HepG2 (cell line): ENCODE data around the gene ATP6V1F.

Experiments used
- GTF2F1 ChIP-seq: fragments of 150-350 bp; IDR thresholded peaks from 2 replicates; pipeline ENCODE4 v1.6.1; 2014; ENCODE audit warnings: low read length
- MYC ChIP-seq: sonication (generic); formaldehyde crosslinking; IDR thresholded peaks from 2 replicates; pipeline ENCODE4 v1.9.0; 2021; ENCODE audit warnings: missing genetic modification reagents, borderline replicate concordance
- NR1H2 ChIP-seq: sonication (generic); formaldehyde crosslinking; IDR thresholded peaks from 2 replicates; pipeline ENCODE4 v1.8.1; 2022; ENCODE audit warnings: low read depth, missing genetic modification reagents, borderline replicate concordance
- PHF20 ChIP-seq: sonication (generic); formaldehyde crosslinking; IDR thresholded peaks from 2 replicates; pipeline ENCODE4 v1.5.0; 2020; ENCODE audit warnings: mild to moderate bottlenecking, missing genetic modification reagents
- XRCC5 ChIP-seq: fragments of 200-400 bp; formaldehyde crosslinking; optimal IDR thresholded peaks from 2 replicates; pipeline ENCODE3; 2017; ENCODE audit warnings: mild to moderate bottlenecking, low read length
- ZNF274 ChIP-seq: sonication (generic); formaldehyde crosslinking; IDR thresholded peaks from 2 replicates; pipeline ENCODE4 v1.5.1; 2020; ENCODE audit warnings: mild to moderate bottlenecking, missing genetic modification reagents
- ZNF354B ChIP-seq: sonication (generic); formaldehyde crosslinking; IDR thresholded peaks from 2 replicates; pipeline ENCODE4 v1.8.0; 2022; ENCODE audit warnings: mild to moderate bottlenecking, missing genetic modification reagents
- ZNF777 ChIP-seq: sonication (generic); formaldehyde crosslinking; IDR thresholded peaks from 2 replicates; pipeline ENCODE4 v1.4.0; 2020; ENCODE audit warnings: missing genetic modification reagents
- TF ChIP-seq, protein P1 (sequence below): sonication (generic); formaldehyde crosslinking; IDR thresholded peaks from 2 replicates; pipeline ENCODE4 v1.4.0; 2020; ENCODE audit warnings: missing genetic modification reagents, borderline replicate concordance
- TF ChIP-seq, protein P2 (sequence below): sonication (generic); formaldehyde crosslinking; IDR thresholded peaks from 2 replicates; pipeline ENCODE4 v1.5.0; 2020; ENCODE audit warnings: missing genetic modification reagents
- TF ChIP-seq, protein P3 (sequence below): IDR thresholded peaks from 2 replicates; pipeline ENCODE4 v1.6.1; 2012; ENCODE audit warnings: inconsistent platforms

DNA sequence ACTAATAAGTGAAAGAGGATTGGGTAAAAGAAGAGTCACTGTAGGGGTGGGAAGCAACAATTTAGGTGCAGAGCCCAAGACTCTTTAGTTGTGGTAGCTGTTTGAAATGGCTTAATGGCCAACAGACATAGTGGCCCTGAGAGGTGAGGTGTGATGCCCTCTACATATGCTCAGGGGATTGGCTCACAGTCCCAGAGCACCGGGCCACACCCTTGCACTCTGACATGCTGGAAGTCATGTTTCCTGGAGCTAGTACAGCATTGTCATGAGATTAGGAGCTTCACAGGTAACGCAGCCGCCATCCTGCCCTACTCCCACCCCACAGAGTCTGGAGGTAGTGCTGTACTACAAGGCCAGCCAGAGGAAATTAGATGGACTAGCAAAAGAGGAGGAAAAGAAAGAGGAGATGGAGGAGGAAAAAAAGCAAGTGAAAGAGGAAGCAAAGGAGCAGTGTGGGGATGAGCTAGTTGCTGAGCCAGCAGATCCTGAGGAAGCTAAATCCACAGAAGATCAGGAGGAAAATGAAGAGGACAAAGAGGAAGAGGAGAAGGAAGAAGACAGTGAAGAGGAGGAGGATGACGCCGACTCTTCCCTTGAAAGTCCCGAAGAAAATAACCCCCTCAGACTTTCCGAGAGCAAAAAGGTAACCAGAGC lies 47.2 kb upstream of the ATP6V1F start:
- TF ChIP-seq, protein P1, sequence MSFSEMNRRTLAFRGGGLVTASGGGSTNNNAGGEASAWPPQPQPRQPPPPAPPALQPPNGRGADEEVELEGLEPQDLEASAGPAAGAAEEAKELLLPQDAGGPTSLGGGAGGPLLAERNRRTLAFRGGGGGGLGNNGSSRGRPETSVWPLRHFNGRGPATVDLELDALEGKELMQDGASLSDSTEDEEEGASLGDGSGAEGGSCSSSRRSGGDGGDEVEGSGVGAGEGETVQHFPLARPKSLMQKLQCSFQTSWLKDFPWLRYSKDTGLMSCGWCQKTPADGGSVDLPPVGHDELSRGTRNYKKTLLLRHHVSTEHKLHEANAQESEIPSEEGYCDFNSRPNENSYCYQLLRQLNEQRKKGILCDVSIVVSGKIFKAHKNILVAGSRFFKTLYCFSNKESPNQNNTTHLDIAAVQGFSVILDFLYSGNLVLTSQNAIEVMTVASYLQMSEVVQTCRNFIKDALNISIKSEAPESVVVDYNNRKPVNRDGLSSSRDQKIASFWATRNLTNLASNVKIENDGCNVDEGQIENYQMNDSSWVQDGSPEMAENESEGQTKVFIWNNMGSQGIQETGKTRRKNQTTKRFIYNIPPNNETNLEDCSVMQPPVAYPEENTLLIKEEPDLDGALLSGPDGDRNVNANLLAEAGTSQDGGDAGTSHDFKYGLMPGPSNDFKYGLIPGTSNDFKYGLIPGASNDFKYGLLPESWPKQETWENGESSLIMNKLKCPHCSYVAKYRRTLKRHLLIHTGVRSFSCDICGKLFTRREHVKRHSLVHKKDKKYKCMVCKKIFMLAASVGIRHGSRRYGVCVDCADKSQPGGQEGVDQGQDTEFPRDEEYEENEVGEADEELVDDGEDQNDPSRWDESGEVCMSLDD = no peak
- TF ChIP-seq ZNF354B (CRISPR knock-in tag) = no peak
- no peak for TF ChIP-seq XRCC5
- TF ChIP-seq NR1H2 = no peak
- no peak for TF ChIP-seq ZNF777 (CRISPR knock-in tag)
- TF ChIP-seq, protein P2, sequence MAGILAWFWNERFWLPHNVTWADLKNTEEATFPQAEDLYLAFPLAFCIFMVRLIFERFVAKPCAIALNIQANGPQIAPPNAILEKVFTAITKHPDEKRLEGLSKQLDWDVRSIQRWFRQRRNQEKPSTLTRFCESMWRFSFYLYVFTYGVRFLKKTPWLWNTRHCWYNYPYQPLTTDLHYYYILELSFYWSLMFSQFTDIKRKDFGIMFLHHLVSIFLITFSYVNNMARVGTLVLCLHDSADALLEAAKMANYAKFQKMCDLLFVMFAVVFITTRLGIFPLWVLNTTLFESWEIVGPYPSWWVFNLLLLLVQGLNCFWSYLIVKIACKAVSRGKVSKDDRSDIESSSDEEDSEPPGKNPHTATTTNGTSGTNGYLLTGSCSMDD (CRISPR knock-in tag) = no peak
- TF ChIP-seq, protein P3, sequence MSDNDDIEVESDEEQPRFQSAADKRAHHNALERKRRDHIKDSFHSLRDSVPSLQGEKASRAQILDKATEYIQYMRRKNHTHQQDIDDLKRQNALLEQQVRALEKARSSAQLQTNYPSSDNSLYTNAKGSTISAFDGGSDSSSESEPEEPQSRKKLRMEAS = no peak
- TF ChIP-seq PHF20 (CRISPR knock-in tag) = no peak
- no peak for TF ChIP-seq GTF2F1
- TF ChIP-seq ZNF274 = no peak
- TF ChIP-seq MYC (CRISPR knock-in tag) = no peak
